WTC11 (cell line): ENCODE results near the gene TLX1. TPM values are rescaled to one million over a fixed set of nuclear protein-coding genes. Genes with fewer than 3 reads are reported as not detected.

Experiments
- ATAC-seq: fragments of 200-7000 bp; cut with Tn5 transposase; 2 replicates; pipeline ENCODE4 v1.10.0; 2021; ENCODE audit warnings: mild to moderate bottlenecking, moderate library complexity
- CTCF ChIA-PET: fragments of 300-600 bp; sonication (Branson Sonifier 250); formaldehyde crosslinking; loops from one replicate; lab custom pipeline; 2021; ENCODE audit warnings: antibody characterized with exemption; lab: Charles Lee
- POLR2A ChIA-PET: fragments of 350-600 bp; sonication (Branson Sonifier 250); formaldehyde crosslinking; loops from one replicate; lab custom pipeline; 2021; ENCODE audit warnings: antibody characterized with exemption; lab: Charles Lee
- DNase-seq: peaks from one replicate; pipeline ENCODE4 v3.0.0; 2021; ENCODE audit warnings: low spot score
- H3K27ac Mint-ChIP-seq: 2 replicates; pipeline ENCODE4 v1.8.0; 2021; ENCODE audit warnings: mixed read lengths
- H3K27me3 Mint-ChIP-seq: 2 replicates; pipeline ENCODE4 v1.8.0; 2021; ENCODE audit warnings: low read depth, mild to moderate bottlenecking, moderate library complexity, mixed read lengths
- H3K36me3 Mint-ChIP-seq: 2 replicates; pipeline ENCODE4 v1.8.0; 2021; ENCODE audit warnings: mixed read lengths
- H3K4me1 Mint-ChIP-seq: 2 replicates; pipeline ENCODE4 v1.8.0; 2022; ENCODE audit warnings: mixed read lengths
- H3K4me3 Mint-ChIP-seq: 2 replicates; pipeline ENCODE4 v1.8.0; 2021; ENCODE audit warnings: mild to moderate bottlenecking, moderate library complexity, mixed read lengths
- H3K9me3 Mint-ChIP-seq: 2 replicates; pipeline ENCODE4 v1.8.0; 2021; ENCODE audit warnings: mixed read lengths
- ATF1 ChIP-seq: sonication (generic); formaldehyde crosslinking; IDR thresholded peaks from 2 replicates; pipeline ENCODE4 v1.8.1; 2023; ENCODE audit warnings: mild to moderate bottlenecking, moderate library complexity, missing genetic modification reagents
- CREB1 ChIP-seq: sonication (generic); formaldehyde crosslinking; IDR thresholded peaks from 2 replicates; pipeline ENCODE4 v1.8.0; 2023; ENCODE audit warnings: mild to moderate bottlenecking, missing genetic modification reagents
- ESRRA ChIP-seq: sonication (generic); formaldehyde crosslinking; IDR thresholded peaks from 2 replicates; pipeline ENCODE4 v1.8.1; 2022; ENCODE audit warnings: mild to moderate bottlenecking, missing genetic modification reagents, borderline replicate concordance
- ETV6 ChIP-seq: sonication (generic); formaldehyde crosslinking; IDR thresholded peaks from 2 replicates; pipeline ENCODE4 v1.8.1; 2022; ENCODE audit warnings: mild to moderate bottlenecking, missing genetic modification reagents
- GRHL2 ChIP-seq: fragments of 250-450 bp; sonication (Bioruptor Pico); IDR thresholded peaks from 2 replicates; pipeline ENCODE4 v1.8.0; 2022; ENCODE audit warnings: mild to moderate bottlenecking, moderate library complexity; ENCODE audit not compliant: insufficient replicate concordance, severe bottlenecking
- KAT7 ChIP-seq: sonication (generic); formaldehyde crosslinking; IDR thresholded peaks from 2 replicates; pipeline ENCODE4 v1.8.1; 2023; ENCODE audit warnings: missing genetic modification reagents, mild to moderate bottlenecking, borderline replicate concordance
- NFATC4 ChIP-seq: fragments of 250-450 bp; sonication (Bioruptor Pico); IDR thresholded peaks from 2 replicates; pipeline ENCODE4 v1.9.0; 2021; ENCODE audit warnings: mild to moderate bottlenecking
- NR2C2 ChIP-seq: sonication (generic); formaldehyde crosslinking; IDR thresholded peaks from 2 replicates; pipeline ENCODE4 v1.8.0; 2022; ENCODE audit warnings: mild to moderate bottlenecking, missing genetic modification reagents
- RORB ChIP-seq: fragments of 250-450 bp; sonication (Bioruptor Pico); IDR thresholded peaks from 2 replicates; pipeline ENCODE4 v1.9.0; 2021; ENCODE audit warnings: mild to moderate bottlenecking
- SMAD4 ChIP-seq: sonication (generic); formaldehyde crosslinking; IDR thresholded peaks from 2 replicates; pipeline ENCODE4 v1.8.0; 2022; ENCODE audit warnings: mild to moderate bottlenecking, missing genetic modification reagents
- SP1 ChIP-seq: sonication (generic); formaldehyde crosslinking; conservative IDR thresholded peaks from 2 replicates; pipeline ENCODE4 v1.8.1; 2022; ENCODE audit warnings: missing genetic modification reagents
- TEAD4 ChIP-seq: sonication (generic); formaldehyde crosslinking; IDR thresholded peaks from 2 replicates; pipeline ENCODE4 v1.8.0; 2022; ENCODE audit warnings: mild to moderate bottlenecking, missing genetic modification reagents
- ZBTB21 ChIP-seq: sonication (generic); formaldehyde crosslinking; IDR thresholded peaks from 2 replicates; pipeline ENCODE4 v1.8.1; 2023; ENCODE audit warnings: mild to moderate bottlenecking, missing genetic modification reagents, borderline replicate concordance
- ZNF138 ChIP-seq: sonication (generic); formaldehyde crosslinking; conservative IDR thresholded peaks from 2 replicates; pipeline ENCODE4 v1.8.1; 2022; ENCODE audit warnings: mild to moderate bottlenecking, moderate library complexity, missing genetic modification reagents
- ZNF396 ChIP-seq: fragments of 250-450 bp; sonication (Bioruptor Pico); IDR thresholded peaks from 2 replicates; pipeline ENCODE4 v1.8.0; 2021; ENCODE audit warnings: mild to moderate bottlenecking, moderate library complexity, borderline replicate concordance
- total RNA-seq: library from RNA; stranded (reverse); gene quantifications from 3 replicates; pipeline ENCODE4 v1.2.3, GENCODE V29; 2021
- TF ChIP-seq, protein P1 (sequence below): fragments of 200-600 bp; IDR thresholded peaks from 2 replicates; pipeline ENCODE4 v1.8.0; 2022; ENCODE audit warnings: antibody characterized with exemption
- TF ChIP-seq, protein P2 (sequence below): sonication (generic); formaldehyde crosslinking; conservative IDR thresholded peaks from 2 replicates; pipeline ENCODE4 v1.8.1; 2022; ENCODE audit warnings: mild to moderate bottlenecking, missing genetic modification reagents
- TF ChIP-seq, protein P3 (sequence below): sonication (generic); formaldehyde crosslinking; IDR thresholded peaks from 2 replicates; pipeline ENCODE4 v1.8.1; 2023; ENCODE audit warnings: mild to moderate bottlenecking, missing genetic modification reagents, borderline replicate concordance
- TF ChIP-seq, protein P4 (sequence below): sonication (generic); formaldehyde crosslinking; IDR thresholded peaks from 2 replicates; pipeline ENCODE4 v1.8.0; 2022; ENCODE audit warnings: mild to moderate bottlenecking, missing genetic modification reagents
- TF ChIP-seq, protein P5 (sequence below): fragments of 250-450 bp; sonication (Bioruptor Pico); IDR thresholded peaks from 2 replicates; pipeline ENCODE4 v1.9.0; 2021; ENCODE audit warnings: mild to moderate bottlenecking

Gene TLX1
- total RNA-seq, 1 experiment from 2014 or later, result 4.6 TPM

DNA sequence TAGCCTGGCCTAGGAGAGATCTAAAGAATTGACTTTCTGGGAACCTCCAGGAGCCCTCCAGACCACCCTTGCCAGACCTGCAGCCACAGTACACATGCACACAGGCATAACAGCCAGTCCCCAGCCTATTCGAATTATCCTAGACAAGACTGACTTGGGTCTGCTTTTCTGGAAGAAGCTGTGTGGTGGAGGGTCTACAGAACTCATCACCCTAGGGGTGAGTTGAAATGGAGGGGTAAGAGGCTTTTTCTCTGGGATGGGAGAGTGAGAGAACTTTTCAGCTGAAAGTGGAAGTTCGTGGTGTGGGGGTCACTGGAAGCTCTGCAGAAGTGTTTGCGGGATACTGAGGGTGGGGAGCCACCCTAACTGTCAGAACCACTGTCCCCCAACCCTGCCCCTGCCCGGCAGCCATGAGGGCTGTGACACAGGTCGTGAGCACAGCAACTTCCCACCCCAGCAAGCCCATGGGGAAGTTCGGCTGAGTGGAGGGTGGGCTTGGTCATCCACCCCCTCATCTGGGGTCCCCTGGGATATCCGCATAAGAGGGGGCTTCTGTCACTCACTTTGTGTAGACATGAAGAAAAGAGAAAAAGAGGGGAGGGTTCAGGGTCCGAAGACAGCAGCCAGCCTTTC is 7.8 kb downstream of the TLX1 start:
- H3K4me1 Mint-ChIP-seq, result peaks cover 41% of the 10 kb centered on the region
- ATAC-seq (no peak), DNase-seq (no peak)
- peak overlapping the region; percentile 58; the same call in 1 of the 2 replicates for H3K4me3 Mint-ChIP-seq
- TF ChIP-seq GRHL2 (CRISPR knock-in tag) (no peak), ESRRA (CRISPR knock-in tag) (no peak), ZNF138 (CRISPR knock-in tag) (no peak), ETV6 (CRISPR knock-in tag) (no peak), TEAD4 (CRISPR knock-in tag) (no peak), ZNF396 (no peak), CREB1 (no peak), ATF1 (CRISPR knock-in tag) (no peak), SMAD4 (CRISPR knock-in tag) (0 out of 2 replicates have a peak, but pooled peaks have one; percentile 42)
- H3K27ac Mint-ChIP-seq, result no peak overlapping the region
- peaks cover 100% of the 10 kb centered on the region for H3K27me3 Mint-ChIP-seq
- no peaks in the 10 kb centered on the region for H3K9me3 Mint-ChIP-seq
- ChIA-PET POLR2A (no interaction called here), CTCF (interaction anchor here (0.7 to 11.8 kb wide), 14 partner anchors 15 to 121 kb away, joined by 3 to 509 read pairs (median 6); partner anchors contain the start of gene KAZALD1)
- no peaks in the 10 kb centered on the region for H3K36me3 Mint-ChIP-seq

DNA sequence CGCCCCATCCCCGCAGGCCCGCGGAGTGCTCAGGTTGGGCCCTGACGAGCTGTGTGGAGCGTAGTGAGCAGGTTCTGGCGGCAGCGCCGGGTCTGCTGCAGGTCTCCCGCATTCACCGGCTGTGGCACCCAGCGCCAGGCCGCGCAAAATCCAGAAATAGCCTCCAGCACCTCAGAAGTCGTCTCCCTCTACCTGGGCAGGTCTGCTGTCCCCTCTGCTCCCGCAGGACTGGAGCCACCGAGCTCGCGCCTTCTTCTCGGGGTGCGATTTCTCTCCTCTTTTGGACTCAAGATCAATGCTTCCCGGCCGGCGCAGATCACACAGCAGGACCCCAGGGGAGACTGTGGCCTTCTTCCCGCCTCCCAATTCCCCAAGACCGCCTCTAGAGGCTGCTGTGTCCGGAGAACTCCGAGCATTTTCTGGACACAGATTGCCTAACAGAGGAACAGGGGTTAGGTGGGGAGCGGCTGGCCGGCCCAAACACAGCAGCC is 8.4 kb downstream of the TLX1 start:
- DNase-seq (peak; percentile 66), ATAC-seq (peak; percentile 53)
- peaks cover 100% of the 10 kb centered on the region for H3K27me3 Mint-ChIP-seq
- H3K9me3 Mint-ChIP-seq, result no peaks in the 10 kb centered on the region
- TF ChIP-seq NFATC4 (CRISPR knock-in tag), result no peak
- TF ChIP-seq, protein P1, sequence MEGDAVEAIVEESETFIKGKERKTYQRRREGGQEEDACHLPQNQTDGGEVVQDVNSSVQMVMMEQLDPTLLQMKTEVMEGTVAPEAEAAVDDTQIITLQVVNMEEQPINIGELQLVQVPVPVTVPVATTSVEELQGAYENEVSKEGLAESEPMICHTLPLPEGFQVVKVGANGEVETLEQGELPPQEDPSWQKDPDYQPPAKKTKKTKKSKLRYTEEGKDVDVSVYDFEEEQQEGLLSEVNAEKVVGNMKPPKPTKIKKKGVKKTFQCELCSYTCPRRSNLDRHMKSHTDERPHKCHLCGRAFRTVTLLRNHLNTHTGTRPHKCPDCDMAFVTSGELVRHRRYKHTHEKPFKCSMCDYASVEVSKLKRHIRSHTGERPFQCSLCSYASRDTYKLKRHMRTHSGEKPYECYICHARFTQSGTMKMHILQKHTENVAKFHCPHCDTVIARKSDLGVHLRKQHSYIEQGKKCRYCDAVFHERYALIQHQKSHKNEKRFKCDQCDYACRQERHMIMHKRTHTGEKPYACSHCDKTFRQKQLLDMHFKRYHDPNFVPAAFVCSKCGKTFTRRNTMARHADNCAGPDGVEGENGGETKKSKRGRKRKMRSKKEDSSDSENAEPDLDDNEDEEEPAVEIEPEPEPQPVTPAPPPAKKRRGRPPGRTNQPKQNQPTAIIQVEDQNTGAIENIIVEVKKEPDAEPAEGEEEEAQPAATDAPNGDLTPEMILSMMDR, result peak; percentile 11; the same call in 1 of the 2 replicates
- POLR2A ChIA-PET, result interaction anchor here (1.1 kb wide), 1 partner anchor 77 kb away, joined by 3 read pairs; no protein-coding TSS in a partner anchor
- H3K4me1 Mint-ChIP-seq, result peaks cover 38% of the 10 kb centered on the region
- no peaks in the 10 kb centered on the region for H3K36me3 Mint-ChIP-seq
- peak overlapping the region; percentile 58 for H3K4me3 Mint-ChIP-seq
- CTCF ChIA-PET, result interaction anchor here (0.7 to 11.8 kb wide), 19 partner anchors 7 to 261 kb away, joined by 3 to 509 read pairs (median 6); partner anchors contain the start of genes KAZALD1 and TLX1
- H3K27ac Mint-ChIP-seq, result no peak overlapping the region

DNA sequence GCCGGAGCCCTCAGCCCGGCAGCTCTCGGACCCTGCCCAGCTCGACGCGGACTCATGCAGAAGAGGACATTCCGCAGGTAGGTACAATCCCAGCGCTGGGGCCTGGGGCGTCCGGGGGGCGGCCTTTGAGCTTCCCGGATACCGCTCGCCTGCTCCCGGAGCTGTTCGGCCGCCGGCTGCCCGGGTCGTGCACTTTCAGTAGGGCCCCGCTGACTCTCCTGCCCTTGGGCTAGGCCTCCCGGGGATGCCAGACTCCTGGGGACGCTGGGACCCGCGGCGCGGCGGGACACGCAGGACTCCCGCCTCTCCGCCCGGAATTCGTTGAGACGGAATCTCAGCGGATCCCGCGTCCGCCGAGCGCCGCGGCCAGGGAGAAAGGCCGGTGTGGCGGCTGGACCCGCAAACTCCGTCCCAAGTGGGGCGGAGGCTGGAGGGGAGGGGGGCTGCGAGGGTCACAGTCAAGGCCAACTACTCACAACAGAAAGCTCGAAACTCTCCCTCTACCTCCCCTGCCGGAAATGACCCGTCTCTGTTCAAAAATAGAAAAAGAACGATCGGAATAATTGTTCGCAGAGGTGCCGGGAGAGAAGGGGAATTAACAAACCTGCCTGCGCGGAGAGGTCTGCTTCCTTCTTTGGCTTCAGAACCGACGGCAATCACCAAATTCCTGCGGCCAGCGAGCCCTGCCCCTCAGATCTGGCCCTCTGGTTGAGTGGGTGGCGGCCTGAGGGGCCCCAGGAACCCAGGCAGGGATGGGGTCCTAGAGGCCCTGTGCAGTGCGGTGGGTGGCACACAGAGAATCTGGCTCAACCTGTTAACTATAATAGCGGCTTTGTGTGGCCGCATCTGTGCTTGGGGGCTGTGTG is 9.2 kb downstream of the TLX1 start:
- ATAC-seq (peak; percentile 2; the same call in 1 of the 2 replicates), DNase-seq (no peak)
- Mint-ChIP-seq H3K9me3 (no peaks in the 10 kb centered on the region), H3K27ac (no peak overlapping the region), H3K27me3 (peaks cover 100% of the 10 kb centered on the region), H3K4me1 (peaks cover 32% of the 10 kb centered on the region), H3K36me3 (no peaks in the 10 kb centered on the region), H3K4me3 (peak overlapping the region; percentile 58)
- ChIA-PET CTCF (interaction anchor here (0.7 to 11.8 kb wide), 24 partner anchors 8 to 401 kb away, joined by 3 to 509 read pairs (median 14); partner anchors contain the start of genes KAZALD1, PDZD7, SFXN3 and TLX1), POLR2A (interaction anchor here (0.6 to 2.9 kb wide), 3 partner anchors 45 to 787 kb away, joined by 3 to 18 read pairs (median 3); no protein-coding TSS in a partner anchor)
- TF ChIP-seq GRHL2 (CRISPR knock-in tag), result no peak
- TF ChIP-seq NR2C2 (CRISPR knock-in tag), result no peak
- TF ChIP-seq, protein P2, sequence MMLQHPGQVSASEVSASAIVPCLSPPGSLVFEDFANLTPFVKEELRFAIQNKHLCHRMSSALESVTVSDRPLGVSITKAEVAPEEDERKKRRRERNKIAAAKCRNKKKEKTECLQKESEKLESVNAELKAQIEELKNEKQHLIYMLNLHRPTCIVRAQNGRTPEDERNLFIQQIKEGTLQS, result no peak
- no peak for TF ChIP-seq RORB (CRISPR knock-in tag)
- no peak for TF ChIP-seq ZBTB21
- no peak for TF ChIP-seq KAT7
- TF ChIP-seq, protein P3, sequence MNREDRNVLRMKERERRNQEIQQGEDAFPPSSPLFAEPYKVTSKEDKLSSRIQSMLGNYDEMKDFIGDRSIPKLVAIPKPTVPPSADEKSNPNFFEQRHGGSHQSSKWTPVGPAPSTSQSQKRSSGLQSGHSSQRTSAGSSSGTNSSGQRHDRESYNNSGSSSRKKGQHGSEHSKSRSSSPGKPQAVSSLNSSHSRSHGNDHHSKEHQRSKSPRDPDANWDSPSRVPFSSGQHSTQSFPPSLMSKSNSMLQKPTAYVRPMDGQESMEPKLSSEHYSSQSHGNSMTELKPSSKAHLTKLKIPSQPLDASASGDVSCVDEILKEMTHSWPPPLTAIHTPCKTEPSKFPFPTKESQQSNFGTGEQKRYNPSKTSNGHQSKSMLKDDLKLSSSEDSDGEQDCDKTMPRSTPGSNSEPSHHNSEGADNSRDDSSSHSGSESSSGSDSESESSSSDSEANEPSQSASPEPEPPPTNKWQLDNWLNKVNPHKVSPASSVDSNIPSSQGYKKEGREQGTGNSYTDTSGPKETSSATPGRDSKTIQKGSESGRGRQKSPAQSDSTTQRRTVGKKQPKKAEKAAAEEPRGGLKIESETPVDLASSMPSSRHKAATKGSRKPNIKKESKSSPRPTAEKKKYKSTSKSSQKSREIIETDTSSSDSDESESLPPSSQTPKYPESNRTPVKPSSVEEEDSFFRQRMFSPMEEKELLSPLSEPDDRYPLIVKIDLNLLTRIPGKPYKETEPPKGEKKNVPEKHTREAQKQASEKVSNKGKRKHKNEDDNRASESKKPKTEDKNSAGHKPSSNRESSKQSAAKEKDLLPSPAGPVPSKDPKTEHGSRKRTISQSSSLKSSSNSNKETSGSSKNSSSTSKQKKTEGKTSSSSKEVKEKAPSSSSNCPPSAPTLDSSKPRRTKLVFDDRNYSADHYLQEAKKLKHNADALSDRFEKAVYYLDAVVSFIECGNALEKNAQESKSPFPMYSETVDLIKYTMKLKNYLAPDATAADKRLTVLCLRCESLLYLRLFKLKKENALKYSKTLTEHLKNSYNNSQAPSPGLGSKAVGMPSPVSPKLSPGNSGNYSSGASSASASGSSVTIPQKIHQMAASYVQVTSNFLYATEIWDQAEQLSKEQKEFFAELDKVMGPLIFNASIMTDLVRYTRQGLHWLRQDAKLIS, result no peak
- TF ChIP-seq, protein P4, sequence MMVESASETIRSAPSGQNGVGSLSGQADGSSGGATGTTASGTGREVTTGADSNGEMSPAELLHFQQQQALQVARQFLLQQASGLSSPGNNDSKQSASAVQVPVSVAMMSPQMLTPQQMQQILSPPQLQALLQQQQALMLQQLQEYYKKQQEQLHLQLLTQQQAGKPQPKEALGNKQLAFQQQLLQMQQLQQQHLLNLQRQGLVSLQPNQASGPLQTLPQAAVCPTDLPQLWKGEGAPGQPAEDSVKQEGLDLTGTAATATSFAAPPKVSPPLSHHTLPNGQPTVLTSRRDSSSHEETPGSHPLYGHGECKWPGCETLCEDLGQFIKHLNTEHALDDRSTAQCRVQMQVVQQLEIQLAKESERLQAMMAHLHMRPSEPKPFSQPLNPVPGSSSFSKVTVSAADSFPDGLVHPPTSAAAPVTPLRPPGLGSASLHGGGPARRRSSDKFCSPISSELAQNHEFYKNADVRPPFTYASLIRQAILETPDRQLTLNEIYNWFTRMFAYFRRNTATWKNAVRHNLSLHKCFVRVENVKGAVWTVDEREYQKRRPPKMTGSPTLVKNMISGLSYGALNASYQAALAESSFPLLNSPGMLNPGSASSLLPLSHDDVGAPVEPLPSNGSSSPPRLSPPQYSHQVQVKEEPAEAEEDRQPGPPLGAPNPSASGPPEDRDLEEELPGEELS, result no peak
- TF ChIP-seq TEAD4 (CRISPR knock-in tag), result no peak
- TF ChIP-seq, protein P5, sequence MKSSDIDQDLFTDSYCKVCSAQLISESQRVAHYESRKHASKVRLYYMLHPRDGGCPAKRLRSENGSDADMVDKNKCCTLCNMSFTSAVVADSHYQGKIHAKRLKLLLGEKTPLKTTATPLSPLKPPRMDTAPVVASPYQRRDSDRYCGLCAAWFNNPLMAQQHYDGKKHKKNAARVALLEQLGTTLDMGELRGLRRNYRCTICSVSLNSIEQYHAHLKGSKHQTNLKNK (CRISPR knock-in tag), result no peak
- TF ChIP-seq SP1 (CRISPR knock-in tag), result no peak
